Germinal center (tissue), 1 donor: ENCODE data around the gene CTNND1.
"Not testable (repeated sequence)": the region's sequence is repeated elsewhere in the genome, so short reads cannot be mapped to it uniquely, and the experiment has no call there.

Experiments
- DNase-seq: peaks from one replicate; pipeline ENCODE4 v3.0.0; 2012; ENCODE audit warnings: mixed read lengths, low spot score

The CTNND1 gene

DNA sequence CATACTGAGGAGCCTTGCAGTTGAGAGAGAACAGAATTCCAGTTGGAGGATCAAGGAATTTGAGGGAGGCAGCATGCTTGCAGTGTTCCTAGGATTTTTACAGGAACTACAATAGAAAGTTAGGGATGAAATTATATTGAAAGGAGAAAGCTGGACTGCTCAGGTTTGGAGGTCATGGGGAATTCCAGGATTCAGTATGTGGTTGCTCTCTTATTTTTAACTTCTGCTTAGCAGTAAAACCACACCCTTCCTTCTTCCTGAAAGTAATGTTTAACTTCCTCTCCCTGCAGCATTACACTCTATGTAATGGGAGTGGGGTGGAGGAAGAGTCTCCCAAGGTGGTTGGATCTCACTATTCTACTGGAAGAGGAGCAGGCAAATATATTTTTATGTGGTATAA is 31.3 kb downstream of the CTNND1 start:
- DNase-seq: no peak

DNA sequence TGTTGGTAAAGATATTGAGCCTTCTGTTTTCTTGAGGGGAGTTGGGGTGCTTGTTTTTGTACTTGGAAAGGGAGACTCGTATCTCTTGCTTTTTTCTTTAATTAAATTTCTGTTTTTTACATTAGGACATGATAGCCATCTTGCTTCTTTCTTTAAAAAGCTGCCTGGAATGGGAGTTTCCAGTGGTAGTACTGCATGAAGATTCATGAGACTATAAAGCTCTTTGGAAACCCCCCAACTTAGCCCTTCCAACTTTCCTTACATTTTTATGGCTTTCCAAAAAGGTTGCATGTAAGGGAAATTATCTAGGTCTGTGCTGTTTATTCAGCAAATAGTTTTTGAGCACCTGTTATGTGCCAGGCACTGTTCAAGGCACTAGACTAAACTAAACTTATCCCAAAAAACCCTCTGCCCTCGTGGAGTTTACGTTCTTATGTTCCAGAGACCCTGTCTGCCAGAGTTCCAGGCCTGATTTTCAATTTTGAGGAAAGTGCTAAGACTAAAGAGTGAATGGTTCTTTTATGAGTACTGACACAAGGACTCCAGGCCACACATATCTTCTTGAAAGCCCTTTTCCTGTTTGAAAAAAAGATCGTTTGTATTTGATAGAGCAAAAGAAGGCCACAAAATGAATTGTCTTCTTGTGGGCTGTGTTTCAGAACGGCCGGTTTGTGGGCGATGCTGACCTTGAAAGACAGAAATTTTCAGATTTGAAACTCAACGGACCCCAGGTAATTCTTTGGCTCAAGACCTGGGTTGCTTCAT is 31.9 kb downstream of the CTNND1 start:
- no peak for DNase-seq

DNA sequence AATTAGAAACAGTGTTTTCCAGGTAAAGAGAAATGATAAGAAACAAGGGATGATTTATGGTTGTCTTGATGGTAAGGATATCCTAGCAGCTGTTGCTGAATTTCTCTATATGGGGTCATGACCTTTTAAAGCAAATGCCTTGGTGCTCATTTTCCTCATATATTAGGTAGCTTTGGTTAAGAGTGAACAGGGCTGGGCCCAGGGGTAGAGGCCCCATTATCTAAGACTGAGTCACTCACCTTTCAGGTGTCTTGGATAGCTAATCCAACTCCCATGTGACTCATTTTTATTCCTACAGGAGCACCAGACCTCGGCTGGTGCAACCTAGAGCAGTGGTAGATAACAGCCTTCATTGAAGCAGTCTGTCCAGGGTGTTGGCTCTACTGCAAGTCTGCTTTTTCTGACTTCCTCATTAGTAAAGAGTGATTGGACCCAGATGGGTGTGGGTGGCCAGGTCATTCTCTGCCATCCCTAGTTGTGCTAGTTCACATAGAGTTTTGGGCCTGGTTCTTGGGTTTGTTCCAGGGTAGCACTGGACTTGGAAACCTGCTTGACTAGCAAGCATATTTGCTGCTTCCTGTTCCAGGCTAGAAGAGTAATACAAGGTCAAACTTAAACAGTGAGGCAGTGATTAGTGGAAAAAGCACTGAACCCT is 37.4 kb downstream of the CTNND1 start:
- no peak for DNase-seq

DNA sequence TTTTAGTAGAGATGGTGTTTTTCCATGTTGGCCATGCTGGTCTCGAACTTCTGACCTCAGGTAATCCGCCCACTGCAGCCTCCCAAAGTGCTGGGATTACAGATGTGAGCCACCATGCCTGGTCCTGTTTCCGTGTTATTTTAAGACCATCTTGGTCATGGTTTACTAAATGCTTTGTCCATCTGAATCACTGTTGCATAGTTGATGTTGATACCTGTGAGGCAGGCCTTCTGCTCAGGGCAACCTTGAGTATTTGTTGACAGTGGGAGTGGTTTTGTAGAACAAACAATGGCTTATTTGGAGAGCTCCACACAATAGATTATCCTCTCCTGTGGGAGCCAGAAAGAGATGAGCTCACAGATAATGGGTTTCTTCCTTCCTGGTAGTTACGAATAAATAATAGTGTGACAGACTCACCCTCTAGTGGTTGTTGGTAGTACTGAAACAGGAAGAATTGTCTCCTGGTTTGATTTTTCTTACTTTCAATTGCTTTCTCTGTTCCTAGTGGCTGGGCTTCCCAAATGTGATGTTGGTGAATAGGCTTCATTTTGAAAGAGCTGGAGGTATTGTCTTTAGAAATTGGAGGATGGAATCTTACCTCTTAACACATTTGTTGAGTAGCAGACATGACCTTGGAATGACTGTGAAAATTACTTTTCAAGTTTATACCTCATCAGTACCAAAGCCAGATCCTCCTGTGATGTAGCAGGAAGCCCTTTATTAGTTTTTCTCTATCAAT is 39.0 kb downstream of the CTNND1 start:
- DNase-seq: peak; percentile 70

- DNase-seq: no peak
Measured at GRCh38 chr11:57801183-57801485, 39.5 kb downstream of the CTNND1 start.

DNA sequence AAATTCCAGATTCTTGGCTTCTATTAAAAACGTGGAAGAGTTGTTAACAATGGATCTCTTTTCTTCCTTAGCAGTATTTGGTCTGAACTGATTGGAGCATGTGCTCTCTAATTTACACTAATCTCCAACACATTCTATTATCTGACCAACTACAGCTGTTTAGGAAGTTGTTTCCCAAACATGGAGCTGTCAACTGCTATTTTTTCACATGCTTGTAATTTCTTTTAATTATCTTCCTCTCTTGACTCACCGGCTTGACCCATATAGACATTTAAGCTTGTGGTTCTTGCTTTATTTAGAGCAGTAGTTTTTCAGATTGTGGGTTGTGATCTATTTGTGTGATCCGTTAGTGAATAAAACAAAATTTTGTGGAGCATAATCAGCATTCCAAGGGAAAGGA is 40.8 kb downstream of the CTNND1 start:
- DNase-seq: no peak

DNA sequence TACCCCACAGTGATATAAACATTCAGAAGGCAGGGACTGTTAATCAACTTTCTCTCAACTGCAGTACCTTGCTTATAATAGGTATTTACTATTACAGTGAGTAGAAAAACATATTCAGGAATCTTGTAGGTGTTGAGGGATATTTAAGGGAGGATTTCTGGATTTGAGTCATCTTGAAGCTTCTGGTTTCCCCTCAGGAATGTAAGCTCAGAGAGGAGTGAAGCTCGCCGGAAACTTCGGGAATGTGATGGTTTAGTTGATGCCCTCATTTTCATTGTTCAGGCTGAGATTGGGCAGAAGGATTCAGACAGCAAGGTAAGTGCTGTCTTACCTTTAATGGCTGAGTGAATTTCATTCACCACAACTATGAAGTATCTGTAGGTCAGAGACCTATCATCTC is 42.9 kb downstream of the CTNND1 start:
- DNase-seq: no peak

GRCh38 chr11:57805780-57806179 is 44.2 kb downstream of the CTNND1 start:
- no peak for DNase-seq

GRCh38 chr11:57812634-57813033 is 51.0 kb downstream of the CTNND1 start:
- no peak for DNase-seq

DNA sequence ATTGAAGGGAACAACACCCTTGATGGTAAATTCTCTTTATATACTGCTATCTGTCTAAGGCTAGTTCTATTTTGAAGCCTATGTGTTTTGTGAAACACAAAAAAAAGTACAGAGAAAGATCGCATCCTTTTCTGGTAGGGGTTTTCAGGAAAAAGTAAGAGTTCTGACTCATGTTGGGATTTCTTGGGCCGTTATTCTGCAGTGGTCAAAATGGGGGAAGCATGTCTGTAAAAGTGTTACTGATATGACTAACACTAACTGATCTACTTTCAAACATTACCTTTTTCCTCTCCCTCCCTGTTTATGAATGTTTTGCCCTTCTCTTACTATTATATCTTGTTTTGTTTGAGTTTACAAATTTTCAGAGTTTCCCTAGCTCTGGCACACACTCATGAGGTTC is 53.9 kb downstream of the CTNND1 start:
- DNase-seq: no peak

- DNase-seq: no peak
Measured at GRCh38 chr11:57815877-57816276, 54.3 kb downstream of the CTNND1 start.

DNA sequence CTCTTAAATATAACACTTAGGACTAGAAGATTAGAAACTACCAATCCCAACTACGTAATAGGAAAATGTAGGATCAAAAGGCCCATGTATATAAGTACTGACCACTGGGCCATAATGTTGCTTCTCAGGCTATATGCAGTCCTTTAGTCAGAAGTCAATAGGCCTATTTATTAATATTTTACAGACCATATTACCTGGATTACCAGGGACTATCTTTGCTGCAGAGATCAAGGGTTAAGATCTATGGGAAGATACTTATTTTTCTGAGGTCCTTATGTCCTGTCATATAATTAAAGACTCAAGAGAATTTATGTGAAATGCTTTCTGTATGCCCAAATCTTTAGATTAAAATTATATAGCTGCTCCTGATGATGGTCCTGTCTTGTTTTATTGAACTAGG is 57.2 kb downstream of the CTNND1 start:
- no peak for DNase-seq

GRCh38 chr11:57819252-57819979 is 57.8 kb downstream of the CTNND1 start:
- no peak for DNase-seq

DNA sequence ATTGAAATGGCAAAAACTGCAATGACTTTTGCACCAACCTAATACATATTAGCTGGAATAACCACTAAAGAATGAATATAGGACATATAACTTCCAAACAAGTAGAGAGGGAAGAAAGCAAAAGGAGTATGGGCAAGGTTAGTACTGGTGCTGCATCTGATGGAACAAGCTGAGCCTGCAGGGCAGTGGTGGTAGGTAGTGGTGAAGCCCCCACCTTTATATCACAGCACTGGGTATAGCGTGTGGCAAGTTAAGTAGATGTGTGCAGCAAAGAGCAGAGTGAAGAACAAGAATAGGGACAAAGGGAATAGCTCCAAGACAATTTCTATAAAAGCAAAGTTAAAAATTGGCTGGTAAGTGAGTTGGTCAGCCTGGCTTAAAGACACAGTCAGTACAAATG is 62.3 kb downstream of the CTNND1 start:
- no peak for DNase-seq

GRCh38 chr11:57834852-57835251 is 73.2 kb downstream of the CTNND1 start:
- no peak for DNase-seq

DNA sequence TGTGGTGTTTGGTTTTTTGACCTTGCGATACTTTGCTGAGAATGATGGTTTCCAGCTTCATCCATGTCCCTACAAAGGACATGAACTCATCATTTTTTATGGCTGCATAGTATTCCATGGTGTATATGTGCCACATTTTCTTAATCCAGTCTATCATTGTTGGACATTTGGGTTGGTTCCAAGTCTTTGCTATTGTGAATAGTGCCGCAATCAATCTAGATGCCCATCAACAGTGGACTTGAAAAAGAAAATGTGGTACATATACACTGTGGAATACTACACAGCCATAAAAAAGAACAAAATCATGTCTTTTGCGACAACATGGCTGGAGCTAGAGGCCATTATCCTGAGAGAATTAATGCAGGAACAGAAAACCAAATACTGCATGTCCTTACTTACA is 77.0 kb downstream of the CTNND1 start:
- DNase-seq: not testable (repeated sequence)

- DNase-seq: no peak
Measured at GRCh38 chr11:57842873-57843272, 81.3 kb downstream of the CTNND1 start.

GRCh38 chr11:57867966-57868365 is 106.4 kb downstream of the CTNND1 start:
- DNase-seq: no peak

DNA sequence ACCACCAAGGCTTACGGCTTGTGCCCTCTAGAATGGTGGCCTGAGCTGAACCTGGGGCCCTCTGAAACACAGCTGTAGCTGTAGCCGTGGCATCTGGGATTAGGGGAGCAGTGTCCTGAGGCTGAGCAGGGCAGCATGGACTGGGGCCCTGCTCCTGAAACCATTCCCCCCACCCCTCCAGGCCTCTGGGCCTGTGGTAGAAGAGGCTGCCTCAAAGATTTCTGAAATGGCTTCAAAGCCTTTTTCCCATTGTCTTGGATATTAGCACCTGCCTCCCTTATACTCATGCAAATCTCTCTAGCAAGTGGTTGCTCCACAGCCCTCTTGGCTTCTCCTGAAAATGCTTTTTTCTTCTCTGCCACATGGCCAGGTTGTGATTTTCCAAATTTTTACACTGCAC is 106.9 kb downstream of the CTNND1 start:
- no peak for DNase-seq
